Measurements from ENCODE around the gene GNS.

DNA sequence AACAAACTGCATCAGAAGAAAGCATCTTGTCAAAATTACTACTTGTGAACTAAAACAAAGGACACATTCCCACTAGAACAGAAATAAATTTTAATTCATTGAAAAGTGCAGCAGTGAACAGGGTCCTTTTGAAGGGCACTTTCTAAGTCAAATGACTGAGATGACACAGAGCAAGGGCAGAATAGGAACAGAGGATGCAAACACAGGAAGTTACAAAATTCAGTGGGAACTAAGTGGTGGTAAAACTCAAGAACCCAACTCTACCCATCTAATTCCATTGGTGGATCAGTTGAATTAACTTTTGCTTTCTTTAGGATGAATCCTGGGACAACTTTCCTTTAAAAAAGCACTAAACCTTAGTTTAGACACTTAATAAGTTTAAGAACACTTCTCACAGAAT is 45.8 kb downstream of the GNS start:
- TF ChIP-seq, protein P1, sequence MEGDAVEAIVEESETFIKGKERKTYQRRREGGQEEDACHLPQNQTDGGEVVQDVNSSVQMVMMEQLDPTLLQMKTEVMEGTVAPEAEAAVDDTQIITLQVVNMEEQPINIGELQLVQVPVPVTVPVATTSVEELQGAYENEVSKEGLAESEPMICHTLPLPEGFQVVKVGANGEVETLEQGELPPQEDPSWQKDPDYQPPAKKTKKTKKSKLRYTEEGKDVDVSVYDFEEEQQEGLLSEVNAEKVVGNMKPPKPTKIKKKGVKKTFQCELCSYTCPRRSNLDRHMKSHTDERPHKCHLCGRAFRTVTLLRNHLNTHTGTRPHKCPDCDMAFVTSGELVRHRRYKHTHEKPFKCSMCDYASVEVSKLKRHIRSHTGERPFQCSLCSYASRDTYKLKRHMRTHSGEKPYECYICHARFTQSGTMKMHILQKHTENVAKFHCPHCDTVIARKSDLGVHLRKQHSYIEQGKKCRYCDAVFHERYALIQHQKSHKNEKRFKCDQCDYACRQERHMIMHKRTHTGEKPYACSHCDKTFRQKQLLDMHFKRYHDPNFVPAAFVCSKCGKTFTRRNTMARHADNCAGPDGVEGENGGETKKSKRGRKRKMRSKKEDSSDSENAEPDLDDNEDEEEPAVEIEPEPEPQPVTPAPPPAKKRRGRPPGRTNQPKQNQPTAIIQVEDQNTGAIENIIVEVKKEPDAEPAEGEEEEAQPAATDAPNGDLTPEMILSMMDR (conservative IDR thresholded peaks at IDR 0.05; ENCODE audit: low read depth, low read length): no peak
- TF ChIP-seq NFE2L2 (IDR thresholded peaks at IDR 0.05; ENCODE audit: low read depth, low read length) (no peak), POLR2A (IDR thresholded peaks at IDR 0.05; ENCODE audit: low read depth, low read length) (no peak), CEBPB (IDR thresholded peaks at IDR 0.05; ENCODE audit: low read depth, low read length) (no peak), MXI1 (IDR thresholded peaks at IDR 0.05; ENCODE audit: borderline replicate concordance, low read depth, low read length) (no peak), CHD1 (IDR thresholded peaks at IDR 0.05; ENCODE audit: low read depth, low read length) (no peak), RCOR1 (IDR thresholded peaks at IDR 0.05; ENCODE audit: insufficient replicate concordance, low read length) (no peak), RAD21 (IDR thresholded peaks at IDR 0.05; ENCODE audit: low read length) (no peak), SMC3 (IDR thresholded peaks at IDR 0.05; ENCODE audit: low read depth, low read length) (no peak), MAFK (IDR thresholded peaks at IDR 0.05; ENCODE audit: low read depth, low read length) (no peak), RFX5 (IDR thresholded peaks at IDR 0.05; ENCODE audit: low read depth, low read length) (no peak)
- TF ChIP-seq, protein P2, sequence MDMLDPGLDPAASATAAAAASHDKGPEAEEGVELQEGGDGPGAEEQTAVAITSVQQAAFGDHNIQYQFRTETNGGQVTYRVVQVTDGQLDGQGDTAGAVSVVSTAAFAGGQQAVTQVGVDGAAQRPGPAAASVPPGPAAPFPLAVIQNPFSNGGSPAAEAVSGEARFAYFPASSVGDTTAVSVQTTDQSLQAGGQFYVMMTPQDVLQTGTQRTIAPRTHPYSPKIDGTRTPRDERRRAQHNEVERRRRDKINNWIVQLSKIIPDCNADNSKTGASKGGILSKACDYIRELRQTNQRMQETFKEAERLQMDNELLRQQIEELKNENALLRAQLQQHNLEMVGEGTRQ (IDR thresholded peaks at IDR 0.05; ENCODE audit: low read depth, low read length): no peak

Measured in IMR-90 (cell line).